Small intestine (tissue), 7 donors: Measurements from ENCODE around the gene UTS2B. TPM values are rescaled to one million over a fixed set of nuclear protein-coding genes. Genes with fewer than 3 reads are reported as not detected.
"Not testable (repeated sequence)": the region's sequence is repeated elsewhere in the genome, so short reads cannot be mapped to it uniquely, and the experiment has no call there.

Experiments used
- DNase-seq, 2 donors: peaks; one replicate each; pipeline versions ENCODE4 v3.0.0 to v3.0.0-alpha.2; 2013
- FAIRE-seq: peaks from 2 replicates; lab custom pipeline; 2012; peaks lifted over from hg19 to GRCh38; lab: Jason Lieb, UNC
- H3K27ac ChIP-seq, 3 donors: one replicate each; pipeline ENCODE4 v1.5.1; 2013; ENCODE audit warnings: low read length in 2 of 3, mild to moderate bottlenecking in 2 of 3, control low read depth in 1 of 3, inconsistent platforms in 1 of 3, low read depth in 1 of 3, moderate library complexity in 1 of 3
- H3K27me3 ChIP-seq, 3 donors: one replicate each; pipeline ENCODE4 v1.6.1; 2013; ENCODE audit warnings: low read length in 3 of 3, inconsistent platforms in 1 of 3; ENCODE audit not compliant: control insufficient read depth in 3 of 3, insufficient read depth in 3 of 3
- H3K36me3 ChIP-seq, 3 donors: one replicate each; pipeline ENCODE4 v1.6.1; 2013; ENCODE audit warnings: low read length in 3 of 3, inconsistent platforms in 1 of 3, low read depth in 1 of 3, mild to moderate bottlenecking in 1 of 3, moderate library complexity in 1 of 3; ENCODE audit not compliant: control insufficient read depth in 3 of 3, insufficient read depth in 2 of 3
- H3K4me1 ChIP-seq, 3 donors: one replicate each; pipeline ENCODE4 v1.6.1; 2013; ENCODE audit warnings: low read length in 2 of 3, inconsistent platforms in 1 of 3, low read depth in 1 of 3, mild to moderate bottlenecking in 1 of 3, moderate library complexity in 1 of 3; ENCODE audit not compliant: control insufficient read depth in 3 of 3, insufficient read depth in 2 of 3
- H3K4me3 ChIP-seq, 3 donors: one replicate each; pipeline ENCODE4 v1.5.1; 2013; ENCODE audit warnings: low read length in 3 of 3, control low read depth in 1 of 3, inconsistent platforms in 1 of 3, low read depth in 1 of 3, mild to moderate bottlenecking in 1 of 3, moderate library complexity in 1 of 3
- H3K9me3 ChIP-seq, 2 donors: one replicate each; pipeline ENCODE4 v1.6.1; 2013; ENCODE audit warnings: low read depth in 1 of 2, low read length in 1 of 2; ENCODE audit not compliant: control insufficient read depth in 2 of 2, insufficient read depth in 1 of 2
- WGBS, 3 donors: extraction: QIAGEN DNeasy Blood & Tissue Kit; methylation state at CpG; one replicate each; pipeline ENCODE4 v1.1.7; 2013; 5-methylcytosine and 5-hydroxymethylcytosine counted together
- polyA plus RNA-seq, 4 donors: library from polyadenylated mRNA; stranded (reverse) in 3 of 4; unstranded in 1 of 4; fragments of 200-250 nt in 3 of 4; fragments of 120-200 nt in 1 of 4; gene quantifications; one replicate each; pipeline versions ENCODE4 v1.2.1 to v1.2.3, GENCODE V29; 2013
- donor health status: healthy with polysubstance abuse.
- donor health status: control.
- donor health status: control.
- donor health status: Bipolar disorder and iron deficiency.
- donor health status: healthy.

The UTS2B gene
- polyA plus RNA-seq, 4 donors = 0.09 to 0.22 TPM; not detected in 2

DNA sequence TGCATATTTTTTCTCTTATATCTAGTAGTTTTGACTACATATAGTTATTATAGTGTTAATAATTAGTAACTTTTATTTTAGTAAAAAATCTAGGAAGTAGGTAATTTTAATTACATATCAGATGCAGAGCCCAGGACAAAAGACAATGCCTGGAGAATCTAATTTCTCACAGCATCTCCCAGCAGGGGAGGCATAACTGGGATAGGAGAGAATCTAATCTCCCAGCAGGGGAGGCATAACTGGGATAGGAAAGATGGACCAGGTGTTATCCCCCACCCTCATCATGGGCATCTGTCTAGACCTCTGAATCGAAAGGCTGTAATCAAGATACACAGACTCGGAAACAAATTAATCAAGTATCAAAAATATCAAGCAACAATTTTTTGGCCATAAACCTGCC lies 73.0 kb downstream of the UTS2B start:
- FAIRE-seq (no peak), DNase-seq (no peak)
- Histone ChIP-seq H3K36me3 (no peaks in the 10 kb centered on the region), H3K9me3 (no peaks in the 10 kb centered on the region), H3K4me1 (no peaks in the 10 kb centered on the region), H3K27ac (no peak overlapping the region), H3K27me3 (no peaks in the 10 kb centered on the region), H3K4me3 (no peak overlapping the region)
- WGBS, 3 donors = 93 to 98% (median 95%) methylated on average over 2 of the region's 2 CpGs

DNA sequence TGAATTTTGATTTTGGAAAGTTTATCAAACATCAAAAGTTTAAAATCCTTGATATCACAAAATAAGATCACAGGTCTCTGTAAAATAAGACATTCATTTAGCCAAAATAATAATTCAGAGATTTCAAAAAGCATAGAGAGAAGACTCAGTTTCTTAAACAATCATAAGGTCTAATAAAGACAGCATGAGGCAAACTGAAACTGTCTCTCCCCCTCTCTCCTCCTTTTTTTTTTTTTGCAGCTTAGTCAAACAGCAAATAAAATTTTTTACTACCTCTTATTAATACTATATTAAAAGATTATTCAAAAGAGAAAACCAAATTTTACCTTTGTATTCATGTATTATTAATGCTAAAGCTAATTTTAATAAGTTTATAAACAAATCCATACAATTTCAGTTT lies 73.9 kb downstream of the UTS2B start:
- no peak for FAIRE-seq
- H3K4me1 ChIP-seq = no peaks in the 10 kb centered on the region
- no peak overlapping the region for H3K27ac ChIP-seq
- H3K36me3 ChIP-seq = no peaks in the 10 kb centered on the region
- H3K4me3 ChIP-seq = no peak overlapping the region
- H3K27me3 ChIP-seq = no peaks in the 10 kb centered on the region
- no peak for DNase-seq
- peaks cover 0 to 2% of the 10 kb centered on the region in 2 donors for H3K9me3 ChIP-seq

DNA sequence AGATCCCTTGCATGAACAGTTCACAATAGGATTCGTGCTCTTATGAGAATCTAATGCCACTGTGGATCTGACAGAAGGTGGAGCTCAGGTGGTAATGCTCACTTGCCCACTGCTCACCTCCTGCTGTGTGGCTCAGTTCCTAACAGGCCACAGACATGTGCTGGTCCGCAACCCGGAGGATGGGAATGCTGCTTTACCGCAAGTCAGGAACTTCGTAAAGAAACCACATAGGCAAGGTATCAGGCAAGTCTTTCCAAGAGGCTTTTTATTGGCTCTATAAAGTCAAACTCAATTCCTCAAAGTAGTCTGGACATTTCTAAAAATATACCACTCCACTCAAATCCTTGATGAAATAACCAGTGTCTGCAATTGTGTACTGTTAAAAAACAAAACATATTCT lies 75.2 kb downstream of the UTS2B start:
- Histone ChIP-seq H3K4me3 (no peak overlapping the region), H3K27me3 (no peaks in the 10 kb centered on the region), H3K27ac (no peak overlapping the region), H3K9me3 (peaks cover 0 to 2% of the 10 kb centered on the region in 2 donors), H3K36me3 (no peaks in the 10 kb centered on the region), H3K4me1 (no peaks in the 10 kb centered on the region)
- DNase-seq (no peak), FAIRE-seq (no peak)
- WGBS, 3 donors = 69 to 93% (median 87%) methylated on average over 5 of the region's 5 CpGs

DNA sequence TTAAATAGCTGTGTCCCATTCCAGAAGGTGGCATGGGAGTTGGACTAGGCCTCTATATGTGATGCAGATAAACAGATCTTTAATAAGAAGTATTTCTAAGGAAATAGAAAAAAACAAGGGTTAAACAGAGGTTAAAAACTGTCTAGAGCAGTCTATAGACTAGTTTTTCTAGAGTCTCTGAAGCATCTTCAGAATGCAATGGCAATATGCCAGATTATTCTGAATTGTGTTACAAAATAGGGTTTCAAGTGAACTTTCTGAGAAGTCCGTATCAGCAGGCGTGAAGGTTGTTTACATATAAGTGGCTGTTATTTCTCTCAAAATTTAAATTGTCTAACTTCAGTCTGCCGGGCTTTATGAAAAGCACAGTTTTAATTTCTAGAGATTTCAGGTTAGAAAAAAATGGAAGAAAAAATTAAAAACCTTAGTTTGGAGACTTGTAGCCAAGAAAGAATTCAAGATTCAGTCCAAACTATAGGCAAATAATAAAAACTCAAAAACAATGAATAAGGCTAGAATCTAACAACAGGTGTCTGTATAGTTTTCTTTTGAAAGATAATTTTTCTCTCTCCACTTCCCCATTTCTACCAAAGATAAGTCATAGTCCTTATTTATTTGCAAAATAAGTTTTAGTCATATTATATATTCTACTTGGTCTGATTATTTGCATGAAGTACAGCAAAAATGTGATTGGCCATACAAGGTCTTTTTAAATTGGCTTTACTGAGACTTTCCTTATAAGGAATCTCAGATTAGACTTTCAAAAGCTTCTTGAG lies 76.0 kb downstream of the UTS2B start:
- H3K36me3 ChIP-seq = no peaks in the 10 kb centered on the region
- DNase-seq = no peak
- no peak overlapping the region for H3K27ac ChIP-seq
- no peak for FAIRE-seq
- WGBS, 3 donors = 57 to 93% (median 78%) methylated on average over 3 of the region's 3 CpGs
- H3K4me3 ChIP-seq = no peak overlapping the region
- H3K27me3 ChIP-seq = no peaks in the 10 kb centered on the region
- no peaks in the 10 kb centered on the region for H3K4me1 ChIP-seq
- H3K9me3 ChIP-seq = peaks cover 0 to 2% of the 10 kb centered on the region in 2 donors

DNA sequence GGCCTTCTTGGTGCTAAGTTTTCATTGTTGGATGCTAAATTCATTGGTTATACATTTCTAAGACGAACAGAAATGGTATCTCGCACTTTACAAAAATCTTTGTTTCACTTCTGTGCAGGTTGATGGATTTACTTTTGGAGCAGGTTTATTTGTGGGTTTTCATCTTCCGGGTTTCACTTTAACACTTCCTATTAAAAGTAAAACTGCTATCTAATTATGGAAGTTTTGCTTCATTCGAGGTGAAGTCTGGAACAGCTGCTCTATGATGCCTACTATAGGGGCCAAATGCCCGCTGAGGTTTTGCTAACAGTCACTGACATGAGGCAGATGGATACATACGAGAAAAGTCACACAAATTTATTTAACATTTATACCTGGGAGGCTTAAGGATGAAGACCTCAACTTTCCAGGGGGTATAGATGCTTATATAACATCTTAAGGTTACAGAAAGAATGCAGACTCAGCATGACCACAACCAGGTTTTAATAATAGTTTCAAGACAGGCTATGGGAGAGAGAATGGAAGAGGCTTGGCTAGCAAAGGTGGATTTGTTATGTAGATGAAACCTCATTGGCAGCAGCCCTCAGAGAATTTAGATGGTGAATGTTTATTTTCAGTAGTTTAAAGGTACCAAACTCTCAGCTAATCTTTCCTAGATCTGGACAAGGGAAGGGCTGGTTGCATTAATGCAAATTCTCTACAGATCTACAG lies 77.1 kb downstream of the UTS2B start:
- DNase-seq (no peak), FAIRE-seq (no peak)

DNA sequence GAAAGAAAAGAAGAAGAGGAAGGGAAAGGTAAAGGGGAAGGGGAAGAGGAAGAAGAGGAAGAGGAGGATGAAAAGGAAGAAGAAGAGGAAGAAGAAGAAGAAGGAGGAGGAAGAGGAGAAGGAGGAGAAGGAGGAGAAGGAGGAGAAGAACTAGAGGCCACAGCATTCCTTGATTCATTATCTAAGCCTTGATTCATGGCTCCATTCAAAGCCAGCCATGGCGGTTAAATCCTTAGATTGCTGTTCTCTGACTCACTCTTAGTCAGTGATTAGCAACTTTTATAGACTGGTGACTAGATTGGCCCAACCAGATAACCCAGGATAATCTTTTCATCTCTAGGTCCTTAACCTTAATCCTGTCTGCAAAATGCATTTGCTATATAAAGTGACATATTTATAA lies 83.7 kb downstream of the UTS2B start:
- Histone ChIP-seq H3K36me3 (no peaks in the 10 kb centered on the region), H3K4me1 (no peaks in the 10 kb centered on the region), H3K4me3 (no peak overlapping the region), H3K9me3 (no peaks in the 10 kb centered on the region), H3K27me3 (no peaks in the 10 kb centered on the region), H3K27ac (no peak overlapping the region)
- peak in 1 of 2 donors; percentile 34 for DNase-seq
- no peak for FAIRE-seq
- WGBS, 3 donors = 29 to 74% (median 59%) methylated on average over 1 of the region's 1 CpG

More for the DNA sequence above, 77.1 kb downstream of the UTS2B start:
- WGBS, 3 donors = 72 to 77% (median 74%) methylated on average over 6 of the region's 6 CpGs
- no peaks in the 10 kb centered on the region for H3K36me3 ChIP-seq
- H3K27me3 ChIP-seq = no peaks in the 10 kb centered on the region
- no peaks in the 10 kb centered on the region for H3K4me1 ChIP-seq
- no peak overlapping the region for H3K4me3 ChIP-seq
- H3K9me3 ChIP-seq = peaks cover 0 to 2% of the 10 kb centered on the region in 2 donors
- no peak overlapping the region for H3K27ac ChIP-seq

- not testable (repeated sequence) for FAIRE-seq, H3K27ac ChIP-seq, H3K9me3 ChIP-seq, H3K4me1 ChIP-seq, DNase-seq, H3K27me3 ChIP-seq, H3K36me3 ChIP-seq, H3K4me3 ChIP-seq
- 76 to 79% (median 77%) methylated on average over 5 of the region's 5 CpGs for WGBS, 3 donors
Measured at GRCh38 chr3:191246034-191246433, 84.3 kb downstream of the UTS2B start.

DNA sequence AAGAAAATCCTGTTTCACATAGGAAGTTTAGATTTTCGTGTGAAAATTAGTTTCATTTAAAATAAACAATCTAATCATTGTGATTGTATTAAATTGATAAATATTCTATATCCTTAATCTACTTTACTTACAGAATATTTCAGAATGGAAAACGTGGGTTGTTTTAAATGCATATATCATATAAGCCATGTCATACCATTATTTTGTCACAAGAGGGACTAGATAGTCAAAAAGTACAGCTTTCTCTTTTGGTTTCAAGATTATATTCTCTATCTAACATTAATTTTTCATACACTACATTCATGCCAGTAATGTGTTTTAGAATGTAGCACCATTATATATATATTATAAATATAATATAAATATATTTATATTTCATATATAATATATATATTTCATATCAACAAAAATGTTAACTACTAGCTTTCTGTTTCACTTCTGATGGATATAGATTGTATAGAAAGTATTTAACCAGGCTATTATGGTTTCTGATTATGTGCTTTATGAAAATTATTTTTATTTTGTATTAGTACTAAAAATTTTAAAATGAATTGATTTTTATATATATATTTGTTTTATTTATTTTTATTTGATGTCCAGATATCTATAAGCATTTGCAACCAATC lies 86.0 kb downstream of the UTS2B start:
- no peaks in the 10 kb centered on the region for H3K9me3 ChIP-seq
- peak; percentile 72 for FAIRE-seq

More for the DNA sequence above, 86.0 kb downstream of the UTS2B start:
- DNase-seq = peak; percentile 11 to 12
- no peak overlapping the region for H3K27ac ChIP-seq
- no peaks in the 10 kb centered on the region for H3K4me1 ChIP-seq
- no peak overlapping the region for H3K4me3 ChIP-seq
- no peaks in the 10 kb centered on the region for H3K36me3 ChIP-seq
- WGBS, 3 donors = 3 to 28% (median 14%) methylated on average over 2 of the region's 2 CpGs
- H3K27me3 ChIP-seq = no peaks in the 10 kb centered on the region
